Liver (tissue), 9 donors: ENCODE data around the gene MRPS30. TPM values are rescaled to one million over a fixed set of nuclear protein-coding genes. Genes with fewer than 3 reads are reported as not detected.

Source experiments
- DNase-seq: peaks from one replicate; pipeline ENCODE4 v3.0.0-alpha.2; 2017; ENCODE audit warnings: low spot score
- H3K27ac ChIP-seq, 2 donors: one replicate each; pipeline ENCODE4 v1.7.0; 2013; ENCODE audit warnings: inconsistent platforms in 2 of 2, low read length in 2 of 2, control low read depth in 1 of 2, low read depth in 1 of 2, mild to moderate bottlenecking in 1 of 2
- H3K27me3 ChIP-seq, 4 donors: one replicate each; pipeline versions ENCODE4 v1.6.1 to v1.7.0; 2013; ENCODE audit warnings: low read length in 3 of 4, inconsistent platforms in 1 of 4, mild to moderate bottlenecking in 1 of 4, moderate library complexity in 1 of 4; ENCODE audit not compliant: control insufficient read depth in 4 of 4, insufficient read depth in 4 of 4
- H3K36me3 ChIP-seq, 4 donors: one replicate each; pipeline versions ENCODE4 v1.6.1 to v1.7.0; 2013; ENCODE audit warnings: low read length in 3 of 4, mild to moderate bottlenecking in 3 of 4, low read depth in 1 of 4, moderate library complexity in 1 of 4; ENCODE audit not compliant: control insufficient read depth in 4 of 4, insufficient read depth in 3 of 4
- H3K4me1 ChIP-seq, 4 donors: one replicate each; pipeline versions ENCODE4 v1.6.1 to v1.7.0; 2013; ENCODE audit warnings: low read length in 3 of 4, mild to moderate bottlenecking in 3 of 4, moderate library complexity in 1 of 4; ENCODE audit not compliant: control insufficient read depth in 4 of 4, insufficient read depth in 4 of 4
- H3K4me3 ChIP-seq, 3 donors: one replicate each; pipeline versions ENCODE4 v1.6.1 to v1.7.0; 2013; ENCODE audit warnings: low read length in 3 of 3, control low read depth in 1 of 3, low read depth in 1 of 3, mild to moderate bottlenecking in 1 of 3
- H3K9ac ChIP-seq, 2 donors: one replicate each; pipeline ENCODE4 v1.7.0; 2013; ENCODE audit warnings: low read length in 2 of 2, mild to moderate bottlenecking in 2 of 2, moderate library complexity in 2 of 2, control low read depth in 1 of 2, low read depth in 1 of 2
- H3K9me3 ChIP-seq, 4 donors: one replicate each; pipeline versions ENCODE4 v1.6.1 to v1.7.0; 2013; ENCODE audit warnings: low read length in 3 of 4; ENCODE audit not compliant: control insufficient read depth in 4 of 4
- ATF3 ChIP-seq: IDR thresholded peaks from 2 replicates; pipeline ENCODE4 v1.6.1; 2016; ENCODE audit warnings: antibody characterized with exemption
- CTCF ChIP-seq: fragments of 150-350 bp; IDR thresholded peaks from 2 replicates; pipeline ENCODE4 v1.5.1; 2017; ENCODE audit warnings: improper control_type of control experiment, low read depth, low read length; ENCODE audit not compliant: missing input control
- EGR1 ChIP-seq, 2 donors: IDR thresholded peaks; 2 replicates each; pipeline ENCODE4 v1.6.1; 2016 to 2018; ENCODE audit warnings: antibody characterized with exemption in 2 of 2, low read depth in 2 of 2
- FOXA1 ChIP-seq: IDR thresholded peaks from 2 replicates; pipeline ENCODE4 v1.6.1; 2016; ENCODE audit warnings: antibody characterized with exemption
- GABPA ChIP-seq, 2 donors: IDR thresholded peaks in 1 of 2; conservative IDR thresholded peaks in 1 of 2; 2 replicates each; pipeline ENCODE4 v1.6.1; 2016; ENCODE audit warnings: antibody characterized with exemption in 2 of 2, mild to moderate bottlenecking in 1 of 2, moderate library complexity in 1 of 2
- HNF4A ChIP-seq, 2 donors: conservative IDR thresholded peaks; 2 replicates each; pipeline ENCODE4 v1.6.1; 2016; ENCODE audit warnings: antibody characterized with exemption in 2 of 2, mild to moderate bottlenecking in 2 of 2
- HNF4G ChIP-seq: IDR thresholded peaks from 2 replicates; pipeline ENCODE4 v1.6.1; 2016; ENCODE audit warnings: antibody characterized with exemption
- JUND ChIP-seq, 2 donors: IDR thresholded peaks; 2 replicates each; pipeline ENCODE4 v1.6.1; 2016; ENCODE audit warnings: antibody characterized with exemption in 2 of 2
- MAX ChIP-seq: IDR thresholded peaks from 2 replicates; pipeline ENCODE4 v1.6.1; 2016; ENCODE audit warnings: antibody characterized with exemption
- NR2F2 ChIP-seq: IDR thresholded peaks from 2 replicates; pipeline ENCODE4 v1.6.1; 2016; ENCODE audit warnings: antibody characterized with exemption
- RAD21 ChIP-seq, 2 donors: IDR thresholded peaks; 2 replicates each; pipeline ENCODE4 v1.6.1; 2016; ENCODE audit warnings: antibody characterized with exemption in 2 of 2, mild to moderate bottlenecking in 2 of 2
- REST ChIP-seq: IDR thresholded peaks from 2 replicates; pipeline ENCODE4 v1.6.1; 2016; ENCODE audit warnings: antibody characterized with exemption, mild to moderate bottlenecking
- RXRA ChIP-seq, 2 donors: IDR thresholded peaks; 2 replicates each; pipeline ENCODE4 v1.6.1; 2017 to 2018; ENCODE audit warnings: antibody characterized with exemption in 2 of 2, mild to moderate bottlenecking in 1 of 2
- SP1 ChIP-seq: IDR thresholded peaks from 2 replicates; pipeline ENCODE4 v1.6.1; 2018; ENCODE audit warnings: antibody characterized with exemption, mild to moderate bottlenecking
- TAF1 ChIP-seq: conservative IDR thresholded peaks from 2 replicates; pipeline ENCODE4 v1.6.1; 2016; ENCODE audit warnings: antibody characterized with exemption, mild to moderate bottlenecking
- YY1 ChIP-seq: IDR thresholded peaks from 2 replicates; pipeline ENCODE4 v1.6.1; 2016; ENCODE audit warnings: antibody characterized with exemption, mild to moderate bottlenecking
- ZBTB33 ChIP-seq: IDR thresholded peaks from 2 replicates; pipeline ENCODE4 v1.6.1; 2016; ENCODE audit warnings: antibody characterized with exemption
- WGBS: extraction: QIAGEN DNeasy Blood & Tissue Kit; methylation state at CpG from one replicate; pipeline ENCODE4 v1.1.7; 2013; 5-methylcytosine and 5-hydroxymethylcytosine counted together
- polyA plus RNA-seq, 2 donors: library from polyadenylated mRNA; stranded (reverse) in 1 of 2; unstranded in 1 of 2; fragments of 200-250 nt in 1 of 2; fragments of >200 nt in 1 of 2; fragmentation: Nextera tagmentation in 1 of 2; extraction: Ambion mirVana in 1 of 2; gene quantifications; one replicate each; pipeline versions ENCODE4 v1.2.1 to v1.2.3, GENCODE V29; 2013 to 2015
- total RNA-seq, 2 donors: library from RNA; depleted of rRNA; stranded (reverse); fragments of >200 nt; gene quantifications; one replicate each; pipeline ENCODE4 v1.2.3, GENCODE V29; 2014
- donor health status: healthy.
- donor health status: healthy.
- donor health status: healthy.
- donor health status: healthy.
- donor health status: healthy.

The MRPS30 gene
- total and polyA plus RNA-seq, 4 donors: 20.7 to 44.7 (median 34.3) TPM

GRCh38 chr5:44783634-44784315 lies 25.0 kb upstream of the MRPS30 start:
- no peaks in the 10 kb centered on the region for H3K4me1 ChIP-seq
- TF ChIP-seq MAX: no peak
- TF ChIP-seq EGR1 (IDR thresholded peaks at IDR 0.05; ENCODE audit: low read depth in 2 of 2): no peak
- no peak for TF ChIP-seq TAF1
- TF ChIP-seq ZBTB33: no peak
- TF ChIP-seq CTCF: no peak
- no peak for TF ChIP-seq NR2F2
- TF ChIP-seq HNF4A (conservative IDR thresholded peaks at IDR 0.05): no peak
- no peak for TF ChIP-seq YY1
- TF ChIP-seq JUND (IDR thresholded peaks at IDR 0.05): no peak
- no peak for TF ChIP-seq ATF3
- no peak for TF ChIP-seq RXRA (IDR thresholded peaks at IDR 0.05)
- TF ChIP-seq HNF4G: no peak
- TF ChIP-seq FOXA1: no peak
- no peak for TF ChIP-seq RAD21 (IDR thresholded peaks at IDR 0.05)

GRCh38 chr5:44787731-44788130 lies 21.0 kb upstream of the MRPS30 start:
- 93% methylated on average over 3 of the region's 3 CpGs for WGBS
- no peak for TF ChIP-seq TAF1
- no peak for TF ChIP-seq SP1
- no peak for TF ChIP-seq CTCF
- no peak for TF ChIP-seq FOXA1
- no peak for TF ChIP-seq GABPA (IDR thresholded peaks at IDR 0.05 in 1 of 2, conservative IDR thresholded peaks at IDR 0.05 in 1 of 2)
- no peak for TF ChIP-seq HNF4G
- TF ChIP-seq YY1: no peak
- no peak for TF ChIP-seq NR2F2
- TF ChIP-seq JUND (IDR thresholded peaks at IDR 0.05): no peak
- no peak for TF ChIP-seq RXRA (IDR thresholded peaks at IDR 0.05)
- no peak for TF ChIP-seq REST
- no peak for TF ChIP-seq ZBTB33
- TF ChIP-seq ATF3: no peak
- TF ChIP-seq HNF4A (conservative IDR thresholded peaks at IDR 0.05): no peak
- TF ChIP-seq RAD21 (IDR thresholded peaks at IDR 0.05): no peak
- TF ChIP-seq MAX: no peak
- no peak for TF ChIP-seq EGR1 (IDR thresholded peaks at IDR 0.05; ENCODE audit: low read depth in 2 of 2)

More at GRCh38 chr5:44783634-44784315, 25.0 kb upstream of the MRPS30 start:
- Histone ChIP-seq H3K36me3 (no peaks in the 10 kb centered on the region), H3K9ac (no peak overlapping the region), H3K4me3 (no peak overlapping the region), H3K9me3 (no peaks in the 10 kb centered on the region), H3K27me3 (no peaks in the 10 kb centered on the region), H3K27ac (no peak overlapping the region)
- 93% methylated on average over 4 of the region's 4 CpGs for WGBS
- no peak for DNase-seq

More at GRCh38 chr5:44787731-44788130, 21.0 kb upstream of the MRPS30 start:
- Histone ChIP-seq H3K4me1 (no peaks in the 10 kb centered on the region), H3K9ac (no peak overlapping the region), H3K9me3 (no peaks in the 10 kb centered on the region), H3K4me3 (no peak overlapping the region), H3K36me3 (no peaks in the 10 kb centered on the region), H3K27ac (no peak overlapping the region), H3K27me3 (no peaks in the 10 kb centered on the region)
- DNase-seq: no peak
